Measurements from ENCODE around the gene PTPA. TPM values are rescaled to one million over a fixed set of nuclear protein-coding genes. Genes with fewer than 3 reads are reported as not detected.

The PTPA gene
- total RNA-seq, 1 donor from 2014 or later, result 220 TPM

GRCh38 chr9:129138144-129138462, 26.9 kb downstream of the PTPA start:
- no peak overlapping the region for H3K4me3 ChIP-seq (ENCODE audit: low read depth, low read length)
- no peak for TF ChIP-seq CTCF (conservative IDR thresholded peaks at IDR 0.05; ENCODE audit: low read depth, low read length)
- no peak for DNase-seq (ENCODE audit: low read depth)

- no peak for DNase-seq (ENCODE audit: low read depth)
- TF ChIP-seq CTCF (conservative IDR thresholded peaks at IDR 0.05; ENCODE audit: low read depth, low read length), result no peak
- no peak overlapping the region for H3K4me3 ChIP-seq (ENCODE audit: low read depth, low read length)
These were observed 27.4 kb downstream of the PTPA start for GRCh38 chr9:129138476-129139232.

GRCh38 chr9:129139233-129139992, 28.2 kb downstream of the PTPA start:
- no peak for DNase-seq (ENCODE audit: low read depth)
- peak; percentile 88 for TF ChIP-seq CTCF (conservative IDR thresholded peaks at IDR 0.05; ENCODE audit: low read depth, low read length)
- H3K4me3 ChIP-seq (ENCODE audit: low read depth, low read length), result peak overlapping the region; percentile 58

- peak; percentile 84 for DNase-seq (ENCODE audit: low read depth)
- TF ChIP-seq CTCF (conservative IDR thresholded peaks at IDR 0.05; ENCODE audit: low read depth, low read length), result no peak
- H3K4me3 ChIP-seq (ENCODE audit: low read depth, low read length), result peak overlapping the region; percentile 58
These were observed 28.8 kb downstream of the PTPA start for GRCh38 chr9:129139993-129140396.

GRCh38 chr9:129140397-129141065, 29.3 kb downstream of the PTPA start:
- TF ChIP-seq CTCF (conservative IDR thresholded peaks at IDR 0.05; ENCODE audit: low read depth, low read length), result no peak
- DNase-seq (ENCODE audit: low read depth), result no peak
- peak overlapping the region; percentile 58 for H3K4me3 ChIP-seq (ENCODE audit: low read depth, low read length)

- peak overlapping the region; percentile 58 for H3K4me3 ChIP-seq (ENCODE audit: low read depth, low read length)
- DNase-seq (ENCODE audit: low read depth), result peak; percentile 87
- TF ChIP-seq CTCF (conservative IDR thresholded peaks at IDR 0.05; ENCODE audit: low read depth, low read length), result no peak
These were observed 30.1 kb downstream of the PTPA start for GRCh38 chr9:129141066-129142041.
